Keratinocyte (primary cell): ENCODE results near the gene ENGASE. TPM values are rescaled to one million over a fixed set of nuclear protein-coding genes. Genes with fewer than 3 reads are reported as not detected.

Experiments
- DNase-seq: peaks from one replicate; pipeline ENCODE4 v3.0.0-alpha.2; 2011; ENCODE audit warnings: low read depth, missing footprints, low spot score
- FAIRE-seq: peaks from 2 replicates; lab custom pipeline; 2011; peaks lifted over from hg19 to GRCh38; lab: Jason Lieb, UNC
- H2AFZ ChIP-seq: 2 replicates; pipeline ENCODE4 v1.6.0; 2012; ENCODE audit warnings: low read length, control low read depth, inconsistent platforms; ENCODE audit not compliant: control insufficient read depth
- H3K27ac ChIP-seq: 2 replicates; pipeline ENCODE4 v1.5.1; 2011; ENCODE audit warnings: low read length; ENCODE audit not compliant: control insufficient read depth, insufficient read depth
- H3K27me3 ChIP-seq: 3 replicates; pipeline ENCODE4 v1.6.0; 2011; ENCODE audit warnings: low read length; ENCODE audit not compliant: control insufficient read depth, insufficient read depth; ENCODE audit errors: extremely low read depth
- H3K36me3 ChIP-seq, 2 experiments: 2 replicates in 1 of 2; 3 replicates in 1 of 2; pipeline ENCODE4 v1.5.1; 2011; ENCODE audit warnings: low read length in 2 of 2, mild to moderate bottlenecking in 1 of 2; ENCODE audit not compliant: control insufficient read depth in 2 of 2, insufficient read depth in 2 of 2; ENCODE audit errors: extremely low read depth in 1 of 2
- H3K4me1 ChIP-seq: 3 replicates; pipeline ENCODE4 v1.5.1; 2011; ENCODE audit warnings: low read length; ENCODE audit not compliant: control insufficient read depth, insufficient read depth; ENCODE audit errors: extremely low read depth
- H3K4me2 ChIP-seq: 3 replicates; pipeline ENCODE4 v1.6.0; 2011; ENCODE audit warnings: low read depth, low read length; ENCODE audit not compliant: control insufficient read depth, insufficient read depth; ENCODE audit errors: extremely low read depth
- H3K4me3 ChIP-seq, 3 experiments: fragments of 200-600 bp in 1 of 3; sonication (generic) in 1 of 3; 2 replicates in 2 of 3; 3 replicates in 1 of 3; pipeline ENCODE4 v1.5.1; 2011 to 2016; ENCODE audit warnings: low read length in 3 of 3, mild to moderate bottlenecking in 3 of 3, control low read depth in 2 of 3, inconsistent platforms in 1 of 3, low read depth in 1 of 3, mixed read lengths in 1 of 3, mixed run types in 1 of 3, moderate library complexity in 1 of 3; ENCODE audit not compliant: control insufficient read depth in 2 of 3, insufficient read depth in 2 of 3; ENCODE audit errors: extremely low read depth in 1 of 3
- H3K79me2 ChIP-seq: 2 replicates; pipeline ENCODE4 v1.6.0; 2012; ENCODE audit warnings: low read length; ENCODE audit not compliant: control insufficient read depth, insufficient read depth
- H3K9ac ChIP-seq: 3 replicates; pipeline ENCODE4 v1.6.0; 2011; ENCODE audit warnings: low read length; ENCODE audit not compliant: control insufficient read depth, insufficient read depth; ENCODE audit errors: extremely low read depth
- H3K9me1 ChIP-seq: 3 replicates; pipeline ENCODE4 v1.6.0; 2011; ENCODE audit warnings: low read length; ENCODE audit not compliant: control insufficient read depth, insufficient read depth; ENCODE audit errors: extremely low read depth
- H3K9me3 ChIP-seq: 2 replicates; pipeline ENCODE4 v1.5.1; 2012; ENCODE audit warnings: low read depth, low read length; ENCODE audit not compliant: control insufficient read depth
- H4K20me1 ChIP-seq: 3 replicates; pipeline ENCODE4 v1.6.0; 2011; ENCODE audit warnings: low read length; ENCODE audit not compliant: control insufficient read depth, insufficient read depth; ENCODE audit errors: extremely low read depth
- CTCF ChIP-seq, 3 experiments: IDR thresholded peaks in 1 of 3; conservative IDR thresholded peaks in 1 of 3; optimal IDR thresholded peaks in 1 of 3; 2 replicates in 2 of 3; 3 replicates in 1 of 3; pipeline versions ENCODE3 to v1.5.1; 2011; ENCODE audit warnings: low read length in 3 of 3, mild to moderate bottlenecking in 3 of 3, moderate library complexity in 2 of 3, control low read depth in 1 of 3, inconsistent platforms in 1 of 3; ENCODE audit not compliant: insufficient read depth in 2 of 3; ENCODE audit errors: extremely low read depth in 1 of 3
- EZH2 ChIP-seq: IDR thresholded peaks from one replicate; pipeline ENCODE4 v1.6.1; 2012; ENCODE audit warnings: inconsistent platforms, mild to moderate bottlenecking, low read length, moderate library complexity
- dilution Hi-C: fragments of 300-500 bp; cut with MboI; formaldehyde crosslinking; loops from one replicate; pipeline ENCODE4 v1.7.0; 2020; ENCODE audit warnings: low sequenced_read_pairs; ENCODE audit not compliant: extremely low pct_ligation_motif_present
- polyA plus RNA-seq, 5 experiments: library from polyadenylated mRNA; depleted of rRNA in 3 of 5; stranded (reverse) in 3 of 5; stranded (forward) in 1 of 5; unstranded in 1 of 5; fragments of >200 nt; gene quantifications; 1 replicate in 1 of 5; 2 replicates in 3 of 5; 3 replicates in 1 of 5; pipeline versions ENCODE4 v1.2.1 to v1.2.3, GENCODE V29; 2011 to 2012; ENCODE audit warnings: missing spikeins in 2 of 5, low read depth in 1 of 5, low replicate concordance in 1 of 5

Gene ENGASE
- polyA plus RNA-seq, 1 donor (not counting 4 experiments of a cell fraction or from before 2014, with no cell fraction given) = 6.6 TPM

GRCh38 chr17:79107499-79108231 lies 33.0 kb downstream of the ENGASE start:
- Histone ChIP-seq H3K4me1 (no peaks in the 10 kb centered on the region), H3K4me3 (no peak overlapping the region), H3K79me2 (no peaks in the 10 kb centered on the region), H3K27me3 (peaks cover 70% of the 10 kb centered on the region), H3K9me1 (no peaks in the 10 kb centered on the region), H3K36me3 (no peaks in the 10 kb centered on the region), H3K9ac (no peak overlapping the region), H4K20me1 (no peaks in the 10 kb centered on the region), H3K9me3 (no peaks in the 10 kb centered on the region), H3K27ac (no peak overlapping the region), H3K4me2 (no peak overlapping the region), H2AFZ (no peak overlapping the region)
- FAIRE-seq (no peak), DNase-seq (no peak)
- dilution Hi-C loops = no loop called here
- TF ChIP-seq EZH2 (no peak), CTCF (optimal IDR thresholded peaks at IDR 0.05 in 1 of 3, IDR thresholded peaks at IDR 0.05 in 1 of 3, conservative IDR thresholded peaks at IDR 0.05 in 1 of 3; ENCODE audit: extremely low read depth in 1 of 3, insufficient read depth in 2 of 3, low read length in 3 of 3) (no peak)

DNA sequence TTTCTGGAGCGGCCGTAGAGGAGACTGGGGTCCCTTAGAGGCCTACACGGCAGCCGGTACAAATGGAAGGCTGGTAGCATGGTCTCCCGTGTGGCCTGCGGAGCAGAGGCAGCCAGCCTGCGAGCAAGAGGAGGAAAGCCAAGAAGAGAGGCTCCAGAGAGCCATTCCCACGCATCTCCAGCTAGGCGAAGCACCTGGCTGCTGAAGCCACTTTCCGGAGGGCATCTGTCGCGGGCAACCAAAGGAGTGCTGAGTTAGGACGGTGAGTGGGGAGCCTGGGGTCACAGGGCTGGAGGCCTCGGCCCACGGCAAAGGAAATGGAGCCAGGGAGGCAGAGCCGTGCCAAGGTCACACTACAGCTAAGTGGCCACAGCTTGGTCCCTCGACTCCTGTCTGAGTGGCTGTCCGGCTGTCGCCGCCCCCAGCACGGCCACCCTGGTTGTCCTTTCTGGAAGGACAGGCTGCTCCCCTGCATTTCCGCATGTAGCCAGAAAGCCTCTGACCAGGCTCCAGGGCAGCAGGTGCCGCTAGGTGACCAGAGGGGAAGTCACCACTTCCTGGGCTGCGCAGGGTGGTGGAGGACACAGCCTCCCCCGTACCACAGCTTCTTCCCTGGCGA lies 33.7 kb downstream of the ENGASE start:
- dilution Hi-C loops = no loop called here
- peaks cover 76% of the 10 kb centered on the region for H3K27me3 ChIP-seq
- no peak overlapping the region for H3K4me3 ChIP-seq

More for the DNA sequence above, 33.7 kb downstream of the ENGASE start:
- Histone ChIP-seq H3K9me3 (no peaks in the 10 kb centered on the region), H3K4me1 (no peaks in the 10 kb centered on the region), H3K36me3 (no peaks in the 10 kb centered on the region), H3K79me2 (no peaks in the 10 kb centered on the region), H3K9me1 (no peaks in the 10 kb centered on the region), H2AFZ (no peak overlapping the region), H4K20me1 (no peaks in the 10 kb centered on the region), H3K27ac (no peak overlapping the region), H3K4me2 (no peak overlapping the region), H3K9ac (no peak overlapping the region)
- TF ChIP-seq EZH2 (no peak), CTCF (optimal IDR thresholded peaks at IDR 0.05 in 1 of 3, IDR thresholded peaks at IDR 0.05 in 1 of 3, conservative IDR thresholded peaks at IDR 0.05 in 1 of 3; ENCODE audit: extremely low read depth in 1 of 3, insufficient read depth in 2 of 3, low read length in 3 of 3) (no peak)
- no peak for DNase-seq
- no peak for FAIRE-seq
